ENCODE measurements around the gene ADAMTS18.

Gene ADAMTS18

DNA sequence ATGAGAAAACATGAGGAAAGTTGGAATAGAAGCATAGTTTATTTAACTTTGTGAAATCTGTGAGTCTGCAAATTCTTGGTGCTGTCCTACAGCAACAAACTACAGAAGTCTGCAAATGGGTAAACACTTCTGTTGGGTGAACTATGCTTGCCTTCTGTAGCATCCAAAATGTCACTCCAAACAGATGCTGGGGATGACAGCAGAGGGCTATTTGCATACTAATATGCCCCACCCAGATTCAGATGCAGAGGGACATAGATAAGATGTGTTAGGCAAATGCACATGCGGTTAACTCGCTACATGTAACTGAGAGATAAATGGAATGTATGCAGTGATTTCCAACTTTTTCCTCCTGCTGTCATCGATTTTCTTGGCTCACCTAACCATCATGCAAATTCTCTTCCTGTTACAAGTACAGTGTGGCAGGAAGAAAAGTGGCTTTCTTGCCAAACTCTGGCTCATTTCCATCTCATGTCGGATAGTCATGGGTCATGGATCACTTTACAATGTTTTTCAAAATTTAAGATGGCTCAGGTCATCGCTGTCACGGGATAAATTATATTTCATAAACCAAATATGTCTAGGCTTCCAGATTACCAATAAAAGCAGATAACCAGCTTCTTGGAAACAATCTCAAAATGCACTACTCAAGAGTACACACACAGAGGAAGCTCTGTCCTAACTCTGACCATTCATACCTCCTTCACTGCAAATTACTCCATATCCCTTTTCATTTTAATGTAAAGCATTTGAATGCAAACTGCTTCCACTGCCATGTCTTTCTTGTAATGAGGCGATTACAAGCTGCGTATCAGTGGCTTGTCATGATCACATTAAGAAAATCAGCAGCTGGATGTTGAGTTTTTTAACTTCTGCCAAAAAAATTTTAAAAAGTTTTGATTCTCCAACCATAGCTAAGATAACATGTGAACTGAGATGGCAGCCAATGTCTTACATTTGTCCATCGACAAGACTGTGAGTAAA lies 47.7 kb downstream of the ADAMTS18 start:
- DNase-seq: no peak

DNA sequence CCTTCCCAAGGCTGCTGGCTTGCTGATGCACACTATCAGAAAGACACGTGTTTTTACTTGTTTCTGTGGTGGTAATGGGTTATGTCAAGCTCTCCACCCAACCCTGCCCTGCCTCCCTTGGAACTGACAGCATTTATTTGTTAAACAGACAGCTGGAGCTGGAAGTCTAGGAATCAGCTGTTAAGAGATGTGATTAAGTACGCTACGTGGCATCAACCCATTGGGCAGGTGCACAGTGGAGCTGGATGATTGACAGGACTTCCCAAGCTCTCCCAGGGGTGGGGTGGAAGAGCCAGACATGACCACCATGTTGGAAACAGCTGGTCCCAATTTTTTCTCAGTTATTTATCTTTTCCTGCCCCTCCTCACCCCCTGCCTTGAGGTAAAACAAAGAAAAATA lies 49.4 kb downstream of the ADAMTS18 start:
- no peak for DNase-seq

GRCh38 chr16:77383606-77384187 lies 51.1 kb downstream of the ADAMTS18 start:
- DNase-seq: no peak

- no peak for DNase-seq
Measured at GRCh38 chr16:77376358-77376757, 58.5 kb downstream of the ADAMTS18 start.

DNA sequence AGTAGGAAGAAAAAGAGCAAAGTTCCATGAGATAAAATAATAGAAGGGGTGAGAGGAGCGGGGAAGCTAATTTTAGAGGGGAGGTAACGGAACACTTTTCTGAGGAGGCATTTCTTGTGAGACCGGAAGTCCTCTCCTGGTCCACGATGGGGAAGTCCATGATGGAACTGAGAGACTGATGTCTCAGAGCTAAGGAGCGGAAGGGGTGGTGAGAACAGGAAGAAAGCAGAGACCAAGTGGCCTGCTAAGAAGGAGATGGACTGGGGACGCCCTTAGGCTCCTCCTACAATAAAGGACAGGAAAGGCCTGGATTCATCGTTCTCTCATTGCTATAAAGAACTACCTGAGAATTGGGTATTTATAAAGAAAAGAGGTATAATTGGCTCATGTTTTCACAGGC lies 59.4 kb downstream of the ADAMTS18 start:
- no peak for DNase-seq

DNA sequence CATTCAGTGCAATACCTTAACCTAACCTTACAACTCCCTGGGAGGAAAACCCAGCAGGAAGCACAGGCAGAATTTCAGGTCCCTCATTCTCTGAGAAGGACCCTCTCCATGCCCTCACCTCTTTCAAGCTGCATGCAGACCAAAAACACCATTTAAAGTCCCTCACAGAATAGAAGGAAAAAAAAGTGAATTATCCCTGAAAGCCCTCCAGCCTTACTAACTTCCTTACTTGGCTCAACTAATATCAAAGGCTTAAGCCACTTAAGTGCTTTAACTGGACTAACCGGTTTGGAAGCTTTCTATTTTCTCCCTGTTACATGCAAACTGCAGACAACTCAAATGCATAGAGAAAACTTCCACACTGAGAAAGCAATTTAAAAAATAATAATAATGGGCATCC lies 60.5 kb downstream of the ADAMTS18 start:
- no peak for DNase-seq

- DNase-seq: no peak
Measured at GRCh38 chr16:77373726-77374125, 61.1 kb downstream of the ADAMTS18 start.

- no peak for DNase-seq
Measured at GRCh38 chr16:77364770-77365169, 70.1 kb downstream of the ADAMTS18 start.

- DNase-seq: no peak
Measured at GRCh38 chr16:77359065-77359502, 75.8 kb downstream of the ADAMTS18 start.

DNA sequence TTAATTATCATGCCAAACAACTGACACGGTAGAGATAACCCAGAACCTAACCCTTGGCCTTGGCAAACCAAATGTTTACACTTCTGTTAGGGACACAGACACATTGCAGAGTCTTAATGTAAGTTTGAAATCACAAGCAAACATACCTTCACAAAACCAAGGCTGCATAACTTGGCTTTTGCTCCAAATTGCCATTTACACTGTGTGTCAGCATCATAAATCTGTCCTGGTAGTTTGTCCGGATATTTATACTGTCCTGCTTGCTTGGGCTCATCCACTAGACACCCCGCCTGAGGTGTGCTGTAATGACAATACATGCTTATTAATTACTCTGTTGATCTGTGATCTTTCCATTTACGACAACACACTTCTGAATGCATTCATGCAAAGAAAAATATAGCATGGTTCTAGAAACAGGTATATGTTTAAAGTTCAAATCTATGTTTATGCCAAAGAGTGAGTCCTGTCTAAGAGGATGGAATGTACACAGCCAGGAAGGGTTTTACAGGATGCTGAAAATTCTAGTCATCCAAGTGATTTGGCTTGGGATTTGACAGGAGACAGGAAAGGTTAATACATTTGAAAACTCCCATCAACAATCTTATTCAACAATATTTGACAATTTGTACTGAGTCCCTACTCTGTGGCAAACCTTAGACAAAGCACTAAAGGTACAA lies 81.1 kb downstream of the ADAMTS18 start:
- no peak for DNase-seq

DNA sequence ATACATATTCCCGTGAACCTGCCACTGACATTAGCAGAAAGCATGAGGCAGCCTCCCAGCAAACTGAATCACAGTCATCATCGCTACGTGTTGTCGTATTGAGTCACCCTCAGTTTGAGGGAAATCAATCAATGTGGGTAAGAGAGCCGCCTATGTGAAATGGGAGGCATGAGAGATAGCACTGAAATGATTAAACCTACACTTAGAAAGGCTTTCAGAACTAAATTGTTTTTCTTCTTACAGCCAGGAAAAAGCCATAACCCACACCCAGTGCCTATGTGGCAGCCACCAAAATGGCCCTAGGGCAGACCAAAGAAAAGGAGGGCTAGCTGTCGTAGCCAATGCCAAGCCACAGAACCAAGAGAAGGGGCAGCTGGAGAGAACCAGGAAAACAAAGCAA lies 90.5 kb downstream of the ADAMTS18 start:
- DNase-seq: no peak

DNA sequence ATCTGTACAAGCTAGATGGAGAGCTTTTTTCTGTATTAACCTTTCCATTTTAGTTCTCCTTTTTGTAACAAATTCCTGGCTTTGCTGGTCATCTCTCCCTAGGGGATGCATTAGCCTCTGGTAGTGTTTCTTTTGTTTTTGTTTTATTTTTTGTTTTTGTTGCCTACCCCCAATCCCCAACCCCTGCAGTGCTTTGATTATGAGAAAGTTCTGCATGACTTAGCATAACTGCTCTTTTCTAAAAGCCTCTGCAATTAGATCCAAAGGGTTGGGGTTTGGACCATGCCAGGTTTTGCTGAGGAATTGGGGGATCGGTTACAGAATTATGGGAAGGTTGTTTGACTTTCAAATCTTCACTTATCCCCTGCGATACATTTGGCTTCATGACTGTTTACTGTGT lies 98.2 kb downstream of the ADAMTS18 start:
- DNase-seq: no peak

GRCh38 chr16:77335652-77336234 lies 99.1 kb downstream of the ADAMTS18 start:
- DNase-seq: no peak

GRCh38 chr16:77332792-77333191 lies 102.0 kb downstream of the ADAMTS18 start:
- DNase-seq: no peak

DNA sequence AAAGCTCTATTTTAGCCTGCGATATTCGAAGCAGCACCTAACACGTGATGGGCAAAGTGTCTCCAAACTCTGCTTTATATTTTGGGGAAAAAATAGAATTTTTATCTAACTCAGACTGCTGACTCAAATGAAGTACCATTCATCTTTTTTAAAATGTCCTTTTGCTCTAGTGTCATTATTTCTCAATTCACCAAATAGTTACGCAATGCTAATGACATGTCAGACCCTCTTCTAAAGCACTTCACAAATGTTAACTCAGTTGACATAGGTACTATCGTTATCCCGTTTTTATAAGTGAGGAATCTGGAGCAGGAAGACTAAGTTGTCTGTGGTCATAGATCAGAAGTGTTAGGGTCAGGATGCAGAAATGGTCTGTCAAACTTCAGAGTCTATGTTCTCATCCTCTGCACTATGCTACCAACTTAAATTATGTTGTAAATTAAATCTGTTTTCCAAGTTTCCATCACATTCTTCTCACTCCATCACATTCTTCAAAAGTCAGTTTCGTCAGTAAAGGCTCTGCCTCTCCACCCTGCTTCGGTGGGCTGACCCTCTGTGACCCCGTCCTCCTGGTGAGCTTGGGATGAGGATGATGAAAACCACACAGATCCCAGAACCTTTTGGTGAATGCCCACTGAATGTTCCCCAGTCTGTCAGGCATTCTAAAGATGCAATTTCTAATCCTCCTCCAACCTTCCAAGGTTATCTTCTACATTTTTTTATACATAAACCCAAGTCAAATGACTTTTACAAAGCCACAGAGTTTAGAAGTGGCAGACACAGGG lies 102.8 kb downstream of the ADAMTS18 start:
- DNase-seq: no peak

GRCh38 chr16:77331043-77331442 lies 103.8 kb downstream of the ADAMTS18 start:
- no peak for DNase-seq

DNA sequence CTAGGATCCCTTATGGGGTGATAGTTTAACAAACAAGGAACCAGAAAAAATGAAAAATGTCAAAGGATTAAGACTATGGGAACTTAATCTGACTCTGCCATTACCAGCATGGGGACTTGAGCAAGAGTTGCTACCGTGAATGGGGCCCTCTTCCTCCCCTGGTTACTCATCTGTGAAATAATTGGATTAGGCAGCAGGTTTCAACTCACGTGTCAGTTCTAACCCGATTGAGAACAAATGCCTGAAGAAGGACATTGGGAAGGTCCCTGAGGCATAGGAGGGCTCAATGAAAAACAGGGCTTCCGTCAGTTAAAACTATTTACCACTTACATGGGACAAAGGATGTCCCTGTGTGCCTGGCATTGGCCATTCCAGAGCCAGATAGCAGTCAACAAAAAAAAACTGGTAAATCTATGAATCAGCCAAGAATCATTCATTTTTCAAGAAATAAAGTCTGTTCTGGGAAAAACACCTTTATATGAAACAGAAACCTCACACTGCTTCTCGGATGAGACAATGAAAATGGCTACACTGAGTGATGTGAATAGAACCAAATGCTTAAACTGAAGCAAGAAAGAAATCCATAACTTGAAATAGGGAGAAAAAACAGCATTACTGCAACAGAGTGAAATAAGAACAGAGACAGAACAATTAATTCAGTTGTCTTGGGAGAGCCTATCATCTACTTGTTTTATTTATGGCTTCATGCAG lies 104.3 kb downstream of the ADAMTS18 start:
- DNase-seq: no peak

- no peak for DNase-seq
Measured at GRCh38 chr16:77328768-77329167, 106.1 kb downstream of the ADAMTS18 start.

- no peak for DNase-seq
Measured at GRCh38 chr16:77328274-77328673, 106.6 kb downstream of the ADAMTS18 start.

DNA sequence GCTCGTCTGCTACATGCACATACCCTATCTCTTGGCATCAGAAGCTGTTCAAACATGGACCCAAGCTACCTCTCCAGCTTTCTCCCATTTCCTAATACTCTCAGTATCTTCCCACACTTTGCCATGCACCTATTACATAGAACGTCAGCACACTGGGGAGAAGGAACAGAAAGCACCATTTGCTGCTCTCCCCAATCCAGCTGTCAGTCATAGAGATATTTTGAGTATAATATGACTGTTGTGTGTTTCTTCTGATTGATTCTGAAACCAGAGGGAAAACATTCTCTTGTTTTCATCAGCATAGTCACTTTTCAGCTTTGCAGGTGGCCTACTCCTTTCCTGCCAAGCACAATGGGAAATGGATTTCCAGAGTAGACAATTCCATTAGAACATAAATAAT lies 107.1 kb downstream of the ADAMTS18 start:
- no peak for DNase-seq

DNA sequence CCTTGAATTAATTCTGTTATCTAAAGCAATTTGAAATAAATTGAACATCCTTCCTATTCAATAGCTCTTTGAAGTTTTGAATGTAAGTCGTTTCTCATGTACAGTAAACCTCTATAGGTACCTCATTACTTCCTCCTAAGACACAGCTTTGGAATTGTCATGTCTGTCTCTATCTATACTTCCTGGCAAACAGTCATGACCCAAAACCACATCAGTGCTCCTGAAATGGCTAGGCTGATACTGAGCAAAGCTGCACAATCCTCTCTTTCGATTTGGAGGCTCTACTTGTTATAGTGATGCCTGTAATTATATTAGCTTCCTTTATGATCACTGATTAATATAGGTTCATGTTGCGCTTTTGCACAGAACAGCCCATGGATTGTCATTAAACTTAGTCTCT lies 110.1 kb downstream of the ADAMTS18 start:
- DNase-seq: no peak

- no peak for DNase-seq
Measured at GRCh38 chr16:77323695-77324094, 111.1 kb downstream of the ADAMTS18 start.
